ENCODE results near the gene KCTD13.

The KCTD13 gene

GRCh38 chr16:29925781-29926710 is at the start of gene KCTD13:
TSS of gene KCTD13 (minus strand) at chr16:29926226. CDS start at chr16:29926033, 193 bp downstream.
- TF ChIP-seq CTCF (conservative IDR thresholded peaks at IDR 0.05): no peak
- peak within 1 kb of the TSS; percentile 76 for H3K27ac ChIP-seq

- TF ChIP-seq CTCF (conservative IDR thresholded peaks at IDR 0.05): no peak
- peak overlapping the region; percentile 76; the same call in 1 of the 2 replicates for H3K27ac ChIP-seq
Observed at GRCh38 chr16:29975134-29975538, 49.1 kb upstream of the KCTD13 start.

- peak overlapping the region; percentile 76 for H3K27ac ChIP-seq
- no peak for TF ChIP-seq CTCF (conservative IDR thresholded peaks at IDR 0.05)
Observed at GRCh38 chr16:29974291-29975133, 48.5 kb upstream of the KCTD13 start.

GRCh38 chr16:29973384-29974246 is 47.6 kb upstream of the KCTD13 start, which contains the start of gene TAOK2:
TSS of gene TAOK2 (plus strand) at chr16:29973868. CDS start at chr16:29977773, 3,905 bp downstream.
- no peak for TF ChIP-seq CTCF (conservative IDR thresholded peaks at IDR 0.05)
- H3K27ac ChIP-seq: peak within 1 kb of the TSS; percentile 76

- no peak for TF ChIP-seq CTCF (conservative IDR thresholded peaks at IDR 0.05)
- H3K27ac ChIP-seq: peak overlapping the region; percentile 76
Observed at GRCh38 chr16:29972992-29973383, 47.0 kb upstream of the KCTD13 start.

- no peak overlapping the region for H3K27ac ChIP-seq
- TF ChIP-seq CTCF (conservative IDR thresholded peaks at IDR 0.05): no peak
Observed at GRCh38 chr16:29972500-29972899, 46.5 kb upstream of the KCTD13 start.
